Ovary (tissue), 9 donors: ENCODE results near the gene TMEM117. TPM values are rescaled to one million over a fixed set of nuclear protein-coding genes. Genes with fewer than 3 reads are reported as not detected.

Experiments
- DNase-seq, 5 donors: peaks; one replicate each; pipeline ENCODE4 v3.0.0-alpha.2; 2019 to 2020
- H3K27ac ChIP-seq, 2 donors: fragments of 200-600 bp; one replicate each; pipeline versions ENCODE4 v1.5.1 to v1.8.0; 2019 to 2022
- H3K27me3 ChIP-seq: fragments of 200-600 bp; one replicate; pipeline ENCODE4 v1.8.0; 2022
- H3K36me3 ChIP-seq: fragments of 200-600 bp; sonication (generic); one replicate; pipeline ENCODE4 v1.5.1; 2019
- H3K4me1 ChIP-seq: one replicate; pipeline ENCODE4 v1.8.1; 2013; ENCODE audit warnings: mild to moderate bottlenecking, moderate library complexity; ENCODE audit not compliant: insufficient read depth
- H3K4me3 ChIP-seq: fragments of 200-600 bp; sonication (generic); one replicate; pipeline ENCODE4 v1.5.1; 2017
- H3K9me3 ChIP-seq, 2 donors: fragments of 200-600 bp in 1 of 2; sonication (generic) in 1 of 2; one replicate each; pipeline versions ENCODE4 v1.5.1 to v1.8.1; 2013 to 2019; ENCODE audit warnings: mild to moderate bottlenecking in 1 of 2, moderate library complexity in 1 of 2
- CTCF ChIP-seq, 3 donors: fragments of 450-650 bp in 2 of 3; fragments of 200-600 bp in 1 of 3; IDR thresholded peaks; one replicate each; pipeline versions ENCODE4 v1.5.1 to v1.8.0; 2016 to 2022; ENCODE audit warnings: antibody characterized with exemption in 3 of 3, mild to moderate bottlenecking in 1 of 3
- EP300 ChIP-seq: sonication (generic); formaldehyde crosslinking; IDR thresholded peaks from one replicate; pipeline ENCODE4 v1.6.1; 2017; ENCODE audit warnings: antibody characterized with exemption
- POLR2A ChIP-seq: fragments of 450-650 bp; IDR thresholded peaks from one replicate; pipeline ENCODE4 v1.6.1; 2017; ENCODE audit warnings: antibody characterized with exemption, mild to moderate bottlenecking, moderate library complexity
- WGBS, 3 donors: extraction: QIAGEN DNeasy Blood & Tissue Kit in 1 of 3; methylation state at CpG; one replicate each; pipeline versions ENCODE4 v1.1.5 to v1.1.7; 2013 to 2017; 5-methylcytosine and 5-hydroxymethylcytosine counted together
- intact Hi-C, 4 donors: fragments of 100-400 bp; cut with DNase I; formaldehyde crosslinking; loops; one replicate each; pipeline versions ENCODE4 v1.11.0 to v1.15.1; 2022 to 2023
- polyA plus RNA-seq, 2 donors: library from polyadenylated mRNA; stranded (reverse); fragments of 200-250 nt in 1 of 2; fragments of 350-450 nt in 1 of 2; fragmentation: Illumina TruSeq in 1 of 2; extraction: RNeasy Lipid Tissue Mini Kit (QIAGEN cat#74804) in 1 of 2; gene quantifications; one replicate each; pipeline ENCODE4 v1.2.3, GENCODE V29; 2013 to 2014
- total RNA-seq, 7 donors: library from RNA; depleted of rRNA in 2 of 7; stranded (reverse); fragments of >200 nt in 2 of 7; fragmentation: NEBNext Ultra II Directional in 3 of 7; extraction: Animal tissue kit (Norgen Biotek cat#: 25700) in 3 of 7; gene quantifications; one replicate each; pipeline versions ENCODE4 v1.1.0 to v1.2.4, GENCODE V29; 2016 to 2023
- donor health status: DM: no; HTN: no; CAD: no; lungs with moderate emphysema.
- donor health status: DM: no; HTN: no; CAD: no.
- donor health status: Bipolar disorder and iron deficiency.
- donor health status: DM: yes; HTN: yes; CAD: no.
- donor health status: DM: no; HTN: no; CAD: no.
- donor health status: DM: yes; HTN: yes; CAD: no.

Gene TMEM117
- total and polyA plus RNA-seq, 9 donors: 3.5 to 19.3 (median 6.3) TPM

- no peak for TF ChIP-seq CTCF (IDR thresholded peaks at IDR 0.05)
- TF ChIP-seq EP300: no peak
- no peak for TF ChIP-seq POLR2A
- H3K4me3 ChIP-seq: no peak overlapping the region
- intact Hi-C loops: no loop called here
- H3K36me3 ChIP-seq: no peaks in the 10 kb centered on the region
- H3K4me1 ChIP-seq: no peaks in the 10 kb centered on the region
- no peak overlapping the region for H3K27ac ChIP-seq
- no peaks in the 10 kb centered on the region for H3K27me3 ChIP-seq
- no peak for DNase-seq
- WGBS, 3 donors: 98 to 100% (median 100%) methylated on average over 1 of the region's 1 CpG
- peaks cover 0 to 4% of the 10 kb centered on the region in 2 donors for H3K9me3 ChIP-seq
Measured at GRCh38 chr12:44422559-44422958, 586.7 kb downstream of the TMEM117 start.

- no peak for DNase-seq
- intact Hi-C loops: no loop called here
- Histone ChIP-seq H3K4me3 (no peak overlapping the region), H3K27ac (no peak overlapping the region), H3K36me3 (no peaks in the 10 kb centered on the region), H3K9me3 (peaks cover 0 to 4% of the 10 kb centered on the region in 2 donors), H3K4me1 (no peaks in the 10 kb centered on the region), H3K27me3 (no peaks in the 10 kb centered on the region)
- no peak for TF ChIP-seq POLR2A
- no peak for TF ChIP-seq EP300
- no peak for TF ChIP-seq CTCF (IDR thresholded peaks at IDR 0.05)
- 46 to 63% (median 48%) methylated on average over 2 of the region's 2 CpGs for WGBS, 3 donors
Measured at GRCh38 chr12:44428825-44429224, 592.9 kb downstream of the TMEM117 start.

DNA sequence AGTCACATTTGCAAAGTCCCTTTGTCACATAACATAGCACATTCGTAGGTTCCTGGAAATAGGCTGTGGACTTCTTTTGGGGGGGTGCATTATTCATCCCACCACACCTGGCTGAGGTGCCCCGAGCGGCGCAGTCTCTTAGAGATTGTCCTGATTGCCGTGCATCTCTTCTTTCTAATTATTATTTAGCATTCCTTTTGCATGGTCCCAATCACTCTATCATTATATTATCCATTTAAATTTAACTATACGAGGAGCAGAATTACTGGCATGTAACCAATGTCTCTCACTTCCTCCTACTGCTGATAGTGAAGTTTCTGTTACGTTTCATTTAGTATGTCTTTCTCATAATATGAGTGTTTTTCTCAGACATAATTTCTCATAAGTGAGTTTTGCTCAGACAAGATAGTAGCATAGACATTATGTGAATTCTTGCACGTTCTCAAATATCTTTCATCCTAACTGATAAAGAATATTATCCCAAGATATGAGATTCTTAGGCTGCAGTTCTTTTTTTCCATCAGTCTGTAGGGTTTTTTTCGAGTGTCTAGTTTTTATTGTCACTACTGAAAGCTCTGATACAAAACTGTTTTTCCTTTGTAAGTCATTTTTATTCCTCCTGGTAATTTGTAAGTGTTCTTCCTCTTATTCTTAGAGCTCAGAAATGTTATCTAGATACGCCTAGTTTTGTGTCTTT, 595.9 kb downstream of the TMEM117 start:
- TF ChIP-seq CTCF (IDR thresholded peaks at IDR 0.05) (no peak), EP300 (no peak), POLR2A (no peak)

GRCh38 chr12:44433659-44434058, 597.8 kb downstream of the TMEM117 start:
- no peak overlapping the region for H3K4me3 ChIP-seq
- TF ChIP-seq EP300 (no peak), POLR2A (no peak), CTCF (IDR thresholded peaks at IDR 0.05) (no peak)
- WGBS, 3 donors: 39 to 60% (median 54%) methylated on average over 1 of the region's 1 CpG
- no peak for DNase-seq
- no peaks in the 10 kb centered on the region for H3K9me3 ChIP-seq
- intact Hi-C loops: no loop called here
- no peak overlapping the region for H3K27ac ChIP-seq
- no peaks in the 10 kb centered on the region for H3K27me3 ChIP-seq
- no peaks in the 10 kb centered on the region for H3K36me3 ChIP-seq
- no peaks in the 10 kb centered on the region for H3K4me1 ChIP-seq

More for the DNA sequence above, 595.9 kb downstream of the TMEM117 start:
- Histone ChIP-seq H3K9me3 (no peaks in the 10 kb centered on the region), H3K36me3 (no peaks in the 10 kb centered on the region), H3K4me3 (no peak overlapping the region), H3K27ac (no peak overlapping the region), H3K4me1 (no peaks in the 10 kb centered on the region), H3K27me3 (no peaks in the 10 kb centered on the region)
- no peak for DNase-seq
- 31 to 45% (median 37%) methylated on average over 10 of the region's 10 CpGs for WGBS, 3 donors
- intact Hi-C loops: no loop called here
